Thoracic aorta endothelial cell (primary cell): ENCODE data around the gene DGKK. TPM values are rescaled to one million over a fixed set of nuclear protein-coding genes. Genes with fewer than 3 reads are reported as not detected.

Experiments used
- total RNA-seq: library from RNA; depleted of rRNA; stranded (reverse); fragments of >200 nt; gene quantifications from 2 replicates; pipeline ENCODE4 v1.2.3, GENCODE V29; 2012

The DGKK gene
- not detected in 2 replicates for total RNA-seq

GRCh38 chrX:50470103-50471031 lies at the start of gene DGKK:
Gene DGKK, minus strand, starts transcription at chrX:50470825. Its CDS starts 147 bp downstream, at chrX:50470678.

